HCT116 (cell line): ENCODE data around the gene IQGAP2. TPM values are rescaled to one million over a fixed set of nuclear protein-coding genes. Genes with fewer than 3 reads are reported as not detected.

Experiments used
- ATAC-seq: fragments of 200-7000 bp; cut with Tn5 transposase; 2 replicates; pipeline ENCODE4 v1.9.1; 2020; ENCODE audit warnings: mild to moderate bottlenecking, moderate library complexity
- BruUV-seq: library from RNA; stranded (reverse); fragments of 400-500 nt; replicated peaks from 2 replicates; lab custom pipeline; 2021; lab: Mats Ljungman, UMichigan
- CTCF ChIA-PET: fragments of 300-600 bp; sonication (Branson Sonifier 250); formaldehyde crosslinking; loops from one replicate; lab custom pipeline; 2021; ENCODE audit warnings: antibody characterized with exemption; lab: Charles Lee
- POLR2A ChIA-PET: fragments of 300-600, 350-600 bp; sonication (Branson Sonifier 250); formaldehyde crosslinking; loops from one replicate; lab custom pipeline; 2021; ENCODE audit warnings: antibody characterized with exemption; lab: Charles Lee
- RAD21 ChIA-PET, 2 experiments: fragments of 300-600 bp; sonication (Branson Sonifier 250); formaldehyde crosslinking; loops; one replicate each; lab custom pipeline; 2023; ENCODE audit warnings: low total read pairs in 2 of 2; ENCODE audit not compliant: uncharacterized antibody in 2 of 2, unreplicated experiment in 2 of 2, low non-redundant PET in 1 of 2; lab: Charles Lee
- DNase-seq: peaks from one replicate; pipeline ENCODE4 v3.0.0-alpha.2; 2010; ENCODE audit warnings: low read depth, low spot score
- H2AFZ ChIP-seq: fragments of 200-600 bp; shearing (Covaris generic), sonication (generic); 2 replicates; pipeline ENCODE4 v1.6.1; 2017; ENCODE audit warnings: low read depth, mixed run types, mixed read lengths, antibody characterized with exemption, low read length; ENCODE audit not compliant: poor library complexity, severe bottlenecking
- H3K27ac ChIP-seq: 2 replicates; pipeline ENCODE4 v1.5.1; 2012; ENCODE audit warnings: low read depth, low read length
- H3K27me3 ChIP-seq: fragments of 200-600 bp; sonication (generic); 2 replicates; pipeline ENCODE4 v1.6.1; 2016; ENCODE audit warnings: mixed run types, low read length, mixed read lengths; ENCODE audit not compliant: insufficient read depth
- H3K36me3 ChIP-seq, 2 experiments: fragments of 200-500 bp in 1 of 2; fragments of 200-600 bp in 1 of 2; sonication (Bioruptor generic) in 1 of 2; sonication (generic) in 1 of 2; 2 replicates each; pipeline versions ENCODE4 v1.5.1 to v1.6.1; 2014 to 2016; ENCODE audit warnings: low read length in 2 of 2, inconsistent platforms in 1 of 2, mixed read lengths in 1 of 2, mixed run types in 1 of 2; ENCODE audit not compliant: insufficient read depth in 2 of 2, control insufficient read depth in 1 of 2
- H3K4me1 ChIP-seq, 2 experiments: fragments of 200-600 bp in 1 of 2; sonication (generic) in 1 of 2; 2 replicates each; pipeline versions ENCODE4 v1.5.1 to v1.6.1; 2012 to 2017; ENCODE audit warnings: low read length in 2 of 2, inconsistent platforms in 1 of 2, mild to moderate bottlenecking in 1 of 2, mixed read lengths in 1 of 2, mixed run types in 1 of 2, moderate library complexity in 1 of 2; ENCODE audit not compliant: insufficient read depth in 2 of 2, control insufficient read depth in 1 of 2
- H3K4me2 ChIP-seq: fragments of 200-600 bp; sonication (generic); 2 replicates; pipeline ENCODE4 v1.6.1; 2017; ENCODE audit warnings: mixed run types, low read length, mixed read lengths
- H3K4me3 ChIP-seq, 2 experiments: fragments of 200-600 bp in 1 of 2; sonication (generic) in 1 of 2; replicated peaks in 1 of 2; 2 replicates each; pipeline ENCODE4 v1.5.1; 2011 to 2016; ENCODE audit warnings: low read length in 2 of 2, control low read depth in 1 of 2, low read depth in 1 of 2, mild to moderate bottlenecking in 1 of 2, mixed read lengths in 1 of 2, mixed run types in 1 of 2
- H3K79me2 ChIP-seq: fragments of 200-600 bp; sonication (generic); 2 replicates; pipeline ENCODE4 v1.6.1; 2017; ENCODE audit warnings: mild to moderate bottlenecking, mixed run types, low read length, moderate library complexity, mixed read lengths; ENCODE audit not compliant: insufficient read depth
- H3K9ac ChIP-seq: fragments of 200-600 bp; sonication (generic); 2 replicates; pipeline ENCODE4 v1.6.1; 2016; ENCODE audit warnings: low read length, mixed read lengths
- H3K9me2 ChIP-seq: fragments of 200-600 bp; sonication (generic), shearing (Covaris generic); 2 replicates; pipeline ENCODE4 v1.6.1; 2017; ENCODE audit warnings: mixed run types, mild to moderate bottlenecking, moderate library complexity; ENCODE audit not compliant: insufficient read depth
- H3K9me3 ChIP-seq, 2 experiments: fragments of 200-500 bp in 1 of 2; fragments of 200-600 bp in 1 of 2; sonication (Bioruptor generic) in 1 of 2; sonication (generic) in 1 of 2; 2 replicates each; pipeline ENCODE4 v1.6.1; 2014 to 2017; ENCODE audit warnings: low read length in 2 of 2, mixed read lengths in 2 of 2, inconsistent platforms in 1 of 2, low read depth in 1 of 2, mild to moderate bottlenecking in 1 of 2, mixed run types in 1 of 2, moderate library complexity in 1 of 2; ENCODE audit not compliant: control insufficient read depth in 1 of 2, insufficient read depth in 1 of 2
- H4K20me1 ChIP-seq: fragments of 200-600 bp; sonication (generic), shearing (Covaris generic); 2 replicates; pipeline ENCODE4 v1.6.1; 2017; ENCODE audit warnings: mixed run types, mild to moderate bottlenecking, moderate library complexity; ENCODE audit not compliant: insufficient read depth
- CBX3 ChIP-seq: IDR thresholded peaks from 2 replicates; pipeline ENCODE4 v1.6.1; 2012; ENCODE audit warnings: low read depth
- EZH2phosphoT487 ChIP-seq: fragments of 200-600 bp; IDR thresholded peaks from 2 replicates; pipeline ENCODE4 v1.6.1; 2018; ENCODE audit warnings: antibody characterized with exemption, borderline replicate concordance
- FOSL1 ChIP-seq: IDR thresholded peaks from 2 replicates; pipeline ENCODE4 v1.6.1; 2012; ENCODE audit warnings: low read depth
- POLR2A ChIP-seq: IDR thresholded peaks from 2 replicates; pipeline ENCODE4 v1.7.0; 2011; ENCODE audit warnings: borderline replicate concordance; ENCODE audit not compliant: insufficient read depth, insufficient read length; ENCODE audit errors: extremely low read depth
- RAD21 ChIP-seq: IDR thresholded peaks from 2 replicates; pipeline ENCODE4 v1.6.1; 2012; ENCODE audit warnings: low read depth, mild to moderate bottlenecking
- SP1 ChIP-seq: IDR thresholded peaks from 2 replicates; pipeline ENCODE4 v1.6.1; 2012; ENCODE audit warnings: low read depth
- TCF7L2 ChIP-seq: IDR thresholded peaks from 2 replicates; pipeline ENCODE4 v1.7.0; 2011; ENCODE audit warnings: borderline replicate concordance, inconsistent platforms; ENCODE audit not compliant: insufficient read depth, insufficient read length; ENCODE audit errors: extremely low read depth
- ZFX ChIP-seq: fragments of 450-650 bp; IDR thresholded peaks from 2 replicates; pipeline ENCODE4 v1.6.1; 2017
- ZNF274 ChIP-seq: fragments of 200-500 bp; sonication (Bioruptor generic); IDR thresholded peaks from 2 replicates; pipeline ENCODE4 v1.6.1; 2014; ENCODE audit warnings: mild to moderate bottlenecking, low read depth, low read length, inconsistent platforms
- intact Hi-C: fragments of 100-400 bp; cut with micrococcal nuclease; formaldehyde crosslinking; loops from 2 replicates; pipeline ENCODE4 v1.10.0; 2022
- total RNA-seq: library from RNA; stranded (reverse); gene quantifications from one replicate; pipeline ENCODE4 v1.2.1, GENCODE V29; 2021; ENCODE audit not compliant: unreplicated experiment
- TF ChIP-seq, protein P1 (sequence below): IDR thresholded peaks from 2 replicates; pipeline ENCODE4 v1.6.1; 2012; ENCODE audit warnings: low read depth
- TF ChIP-seq, protein P2 (sequence below): IDR thresholded peaks from 2 replicates; pipeline ENCODE4 v1.6.1; 2012

Gene IQGAP2
- total RNA-seq, 1 experiment from 2014 or later = 2.0 TPM

DNA sequence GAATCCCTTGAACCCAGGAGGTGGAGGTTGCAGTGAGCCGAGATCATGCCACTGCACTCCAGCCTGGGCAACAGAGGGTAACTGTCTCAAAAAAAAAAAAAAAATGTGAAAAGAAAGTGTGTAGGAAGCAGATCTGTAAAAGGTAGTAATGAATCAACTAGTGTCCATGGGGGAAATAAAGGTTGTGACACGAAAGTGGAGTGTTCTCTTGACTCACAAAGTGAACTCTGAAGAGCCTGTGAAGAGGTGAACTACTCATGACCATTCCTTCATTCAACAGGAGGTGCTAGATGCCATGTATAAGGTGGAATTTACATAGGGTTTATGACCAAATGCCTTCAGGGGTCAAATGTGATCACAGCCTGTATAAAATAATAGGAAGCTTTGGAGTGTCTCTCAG, 12.8 kb downstream of the IQGAP2 start (continued):
- TF ChIP-seq, protein P1, sequence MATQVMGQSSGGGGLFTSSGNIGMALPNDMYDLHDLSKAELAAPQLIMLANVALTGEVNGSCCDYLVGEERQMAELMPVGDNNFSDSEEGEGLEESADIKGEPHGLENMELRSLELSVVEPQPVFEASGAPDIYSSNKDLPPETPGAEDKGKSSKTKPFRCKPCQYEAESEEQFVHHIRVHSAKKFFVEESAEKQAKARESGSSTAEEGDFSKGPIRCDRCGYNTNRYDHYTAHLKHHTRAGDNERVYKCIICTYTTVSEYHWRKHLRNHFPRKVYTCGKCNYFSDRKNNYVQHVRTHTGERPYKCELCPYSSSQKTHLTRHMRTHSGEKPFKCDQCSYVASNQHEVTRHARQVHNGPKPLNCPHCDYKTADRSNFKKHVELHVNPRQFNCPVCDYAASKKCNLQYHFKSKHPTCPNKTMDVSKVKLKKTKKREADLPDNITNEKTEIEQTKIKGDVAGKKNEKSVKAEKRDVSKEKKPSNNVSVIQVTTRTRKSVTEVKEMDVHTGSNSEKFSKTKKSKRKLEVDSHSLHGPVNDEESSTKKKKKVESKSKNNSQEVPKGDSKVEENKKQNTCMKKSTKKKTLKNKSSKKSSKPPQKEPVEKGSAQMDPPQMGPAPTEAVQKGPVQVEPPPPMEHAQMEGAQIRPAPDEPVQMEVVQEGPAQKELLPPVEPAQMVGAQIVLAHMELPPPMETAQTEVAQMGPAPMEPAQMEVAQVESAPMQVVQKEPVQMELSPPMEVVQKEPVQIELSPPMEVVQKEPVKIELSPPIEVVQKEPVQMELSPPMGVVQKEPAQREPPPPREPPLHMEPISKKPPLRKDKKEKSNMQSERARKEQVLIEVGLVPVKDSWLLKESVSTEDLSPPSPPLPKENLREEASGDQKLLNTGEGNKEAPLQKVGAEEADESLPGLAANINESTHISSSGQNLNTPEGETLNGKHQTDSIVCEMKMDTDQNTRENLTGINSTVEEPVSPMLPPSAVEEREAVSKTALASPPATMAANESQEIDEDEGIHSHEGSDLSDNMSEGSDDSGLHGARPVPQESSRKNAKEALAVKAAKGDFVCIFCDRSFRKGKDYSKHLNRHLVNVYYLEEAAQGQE = no peak

DNA sequence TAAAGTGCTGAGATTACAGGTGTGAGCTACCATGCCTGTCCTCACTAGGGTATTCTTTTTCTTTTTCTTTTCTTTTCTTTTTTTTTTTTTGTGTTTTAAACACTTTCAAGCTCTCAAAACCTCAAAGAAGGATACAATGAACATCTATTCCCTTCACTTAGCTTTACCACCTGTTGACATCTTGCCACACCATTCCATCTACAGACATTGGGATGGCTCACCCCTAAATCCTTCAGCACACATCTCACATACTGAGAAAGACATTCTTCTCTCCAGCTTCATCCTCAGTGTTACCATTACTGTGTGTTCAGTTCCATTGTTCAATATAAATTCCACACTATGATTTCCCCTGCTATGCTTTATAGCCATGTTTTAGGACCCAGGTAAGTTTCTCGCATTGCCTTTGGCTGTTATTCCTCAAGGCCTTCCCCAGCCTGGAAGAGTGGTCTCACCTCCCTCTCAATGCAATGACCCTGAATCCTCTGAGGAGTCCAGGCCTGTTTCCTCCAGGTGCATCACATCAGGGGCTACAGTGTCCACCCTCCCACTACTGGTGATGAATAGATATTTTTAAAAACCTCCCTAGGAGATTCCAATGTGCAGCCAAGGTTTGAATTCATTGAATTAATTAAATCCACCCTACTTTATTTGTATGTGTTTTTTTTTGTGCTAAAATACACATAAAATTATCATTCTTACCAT, 16.7 kb downstream of the IQGAP2 start:
- no peak overlapping the region for H3K4me2 ChIP-seq
- no peaks in the 10 kb centered on the region for H3K9me2 ChIP-seq
- no peak overlapping the region for H3K9ac ChIP-seq
- no peaks in the 10 kb centered on the region for H3K79me2 ChIP-seq
- H3K27me3 ChIP-seq = no peaks in the 10 kb centered on the region
- ATAC-seq (no peak), DNase-seq (no peak)
- no peak overlapping the region for H3K4me3 ChIP-seq
- TF ChIP-seq SP1 (no peak), ZFX (no peak), POLR2A (no peak), CBX3 (no peak), EZH2phosphoT487 (no peak), ZNF274 (no peak), FOSL1 (no peak), RAD21 (no peak), TCF7L2 (no peak)
- TF ChIP-seq, protein P2, sequence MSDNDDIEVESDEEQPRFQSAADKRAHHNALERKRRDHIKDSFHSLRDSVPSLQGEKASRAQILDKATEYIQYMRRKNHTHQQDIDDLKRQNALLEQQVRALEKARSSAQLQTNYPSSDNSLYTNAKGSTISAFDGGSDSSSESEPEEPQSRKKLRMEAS = no peak
- ChIA-PET CTCF (no interaction called here), RAD21 (no interaction called here), POLR2A (no interaction called here)
- no TSS peak for BruUV-seq
- no peaks in the 10 kb centered on the region for H3K36me3 ChIP-seq
- no peaks in the 10 kb centered on the region for H3K9me3 ChIP-seq
- intact Hi-C loops = no loop called here
- no peaks in the 10 kb centered on the region for H3K4me1 ChIP-seq
- no peak overlapping the region for H3K27ac ChIP-seq
- H4K20me1 ChIP-seq = no peaks in the 10 kb centered on the region
- H2AFZ ChIP-seq = no peak overlapping the region
